Effector memory CD8-positive, alpha-beta T cell (primary cell): Measurements from ENCODE around the gene TMEM108.
A peak's percentile ranks its signal among the peaks of the same experiment; 100 is the strongest.

Experiments used
- ATAC-seq: fragments of 150-1000 bp; cut with Tn5 transposase; replicated peaks from 2 replicates; pipeline ENCODE4 v1.10.0; 2021; ENCODE audit warnings: mild to moderate bottlenecking, moderate library complexity
- DNase-seq, 3 experiments: peaks; one replicate each; pipeline ENCODE4 v3.0.0; 2021
- H3K27ac Mint-ChIP-seq, 2 donors: one replicate each; pipeline ENCODE4 v1.8.0; 2022; ENCODE audit warnings: mild to moderate bottlenecking in 2 of 2, mixed read lengths in 2 of 2, moderate library complexity in 2 of 2
- H3K27me3 Mint-ChIP-seq, 2 donors: one replicate each; pipeline ENCODE4 v1.8.0; 2022; ENCODE audit warnings: mixed read lengths in 2 of 2
- H3K36me3 Mint-ChIP-seq: one replicate; pipeline ENCODE4 v1.8.0; 2022; ENCODE audit warnings: mild to moderate bottlenecking, moderate library complexity, mixed read lengths; ENCODE audit not compliant: insufficient read depth
- H3K4me1 Mint-ChIP-seq, 2 donors: one replicate each; pipeline ENCODE4 v1.8.0; 2022; ENCODE audit warnings: low read depth in 2 of 2, mixed read lengths in 2 of 2
- H3K4me3 Mint-ChIP-seq, 2 donors: one replicate each; pipeline ENCODE4 v1.8.0; 2022; ENCODE audit warnings: mild to moderate bottlenecking in 2 of 2, mixed read lengths in 2 of 2, moderate library complexity in 2 of 2
- H3K9me3 Mint-ChIP-seq, 2 donors: one replicate each; pipeline ENCODE4 v1.8.0; 2022; ENCODE audit warnings: mixed read lengths in 2 of 2

TMEM108 gene

DNA sequence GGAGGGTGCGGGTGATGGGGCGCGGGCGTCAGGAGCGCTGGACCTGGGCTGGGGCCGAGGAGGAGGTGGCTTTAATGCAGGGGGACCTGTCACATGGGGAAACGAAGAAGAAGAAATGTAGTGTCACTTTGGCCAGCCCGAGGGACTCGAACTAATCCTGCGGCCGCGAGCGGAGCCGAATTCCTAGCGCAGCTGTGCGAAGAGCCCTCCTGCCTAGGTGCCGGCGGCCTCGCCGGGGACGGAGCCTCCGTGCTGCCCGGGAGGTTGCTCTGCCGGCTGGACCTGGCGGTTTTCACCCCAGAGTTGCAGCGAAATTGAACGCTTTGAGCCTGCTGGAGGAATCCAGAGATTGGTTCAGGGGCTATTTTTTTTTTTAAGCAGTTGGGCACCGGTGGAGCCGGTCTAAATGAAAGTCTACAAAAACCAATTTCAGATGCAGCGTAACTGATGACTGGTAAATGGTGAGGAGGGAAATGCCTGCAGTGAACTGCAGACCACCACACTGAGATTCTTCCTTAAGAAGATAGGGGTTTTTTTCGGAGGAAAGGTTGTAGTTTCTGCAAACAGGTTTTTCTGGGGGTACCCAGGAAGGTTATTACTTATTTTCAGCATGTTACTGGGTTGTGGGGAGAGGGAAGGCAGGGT is 662 bp downstream of the TMEM108 start:
- no peaks in the 10 kb centered on the region for H3K4me1 Mint-ChIP-seq
- DNase-seq = no peak
- H3K27ac Mint-ChIP-seq = no peak overlapping the region
- H3K27me3 Mint-ChIP-seq = peaks cover 38 to 47% of the 10 kb centered on the region in 2 donors
- ATAC-seq = no peak
- H3K36me3 Mint-ChIP-seq = no peaks in the 10 kb centered on the region
- H3K9me3 Mint-ChIP-seq = no peaks in the 10 kb centered on the region
- peak overlapping the region in 1 of 2 donors; percentile 10 for H3K4me3 Mint-ChIP-seq

DNA sequence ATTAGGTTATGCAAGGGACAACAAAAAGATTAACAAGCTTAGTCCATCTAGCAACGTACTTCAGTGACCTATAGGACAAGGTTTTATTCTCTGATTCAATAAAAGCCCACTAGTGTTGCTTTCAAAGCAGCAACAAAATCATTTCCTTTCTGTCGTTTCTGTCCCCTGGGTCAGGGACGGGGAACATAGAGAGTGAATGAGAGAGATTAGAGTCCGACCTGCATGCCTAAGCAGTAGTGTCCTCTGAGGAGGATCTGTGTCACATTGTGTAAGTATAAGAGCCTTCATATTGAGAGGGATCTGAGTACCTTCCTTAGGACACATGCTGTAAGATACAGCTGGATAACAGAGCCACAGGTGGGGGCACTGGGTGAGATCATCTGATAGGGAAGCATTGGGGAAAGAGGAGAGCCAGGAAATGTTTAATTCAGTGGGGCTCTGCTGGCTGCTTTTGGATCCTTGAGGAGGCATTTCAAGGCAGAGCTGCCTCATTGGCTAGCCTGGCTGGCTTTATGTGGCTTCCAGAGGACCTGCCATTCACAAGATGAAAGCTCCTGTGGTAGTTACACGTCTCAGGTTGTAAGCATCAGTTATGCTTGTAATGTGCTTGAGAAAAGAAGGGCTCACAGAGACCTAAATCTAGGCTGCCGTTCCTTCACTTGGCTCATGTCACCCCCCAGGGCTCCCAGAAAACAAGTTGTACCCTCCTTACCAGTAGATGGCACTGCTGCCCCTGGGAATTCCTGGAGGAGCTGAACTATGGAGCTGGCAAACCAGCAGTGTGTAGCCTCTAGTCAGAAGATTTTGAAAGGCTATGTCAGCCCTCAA is 2.7 kb downstream of the TMEM108 start:
- H3K27ac Mint-ChIP-seq = no peak overlapping the region
- no peaks in the 10 kb centered on the region for H3K4me1 Mint-ChIP-seq
- H3K4me3 Mint-ChIP-seq = no peak overlapping the region
- no peaks in the 10 kb centered on the region for H3K36me3 Mint-ChIP-seq
- no peak for DNase-seq
- ATAC-seq = no peak
- peaks cover 38 to 47% of the 10 kb centered on the region in 2 donors for H3K27me3 Mint-ChIP-seq
- no peaks in the 10 kb centered on the region for H3K9me3 Mint-ChIP-seq

DNA sequence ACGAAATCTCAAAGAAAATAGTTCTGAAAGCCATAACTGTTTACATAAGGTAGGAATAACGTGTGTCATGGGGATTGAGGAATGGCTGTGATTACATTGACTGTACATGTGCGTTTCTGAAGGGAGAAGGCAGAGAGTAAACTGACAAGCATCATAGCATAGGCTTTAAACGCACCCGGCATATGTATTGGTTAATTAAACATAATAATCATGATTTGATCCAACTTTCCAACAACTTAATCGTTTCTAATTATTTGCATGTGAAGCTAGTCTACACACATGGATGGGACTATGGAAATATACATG is 3.3 kb downstream of the TMEM108 start:
- Mint-ChIP-seq H3K9me3 (no peaks in the 10 kb centered on the region), H3K4me1 (no peaks in the 10 kb centered on the region), H3K4me3 (no peak overlapping the region), H3K27me3 (peaks cover 38 to 45% of the 10 kb centered on the region in 2 donors), H3K27ac (no peak overlapping the region), H3K36me3 (no peaks in the 10 kb centered on the region)
- no peak for DNase-seq
- no peak for ATAC-seq

DNA sequence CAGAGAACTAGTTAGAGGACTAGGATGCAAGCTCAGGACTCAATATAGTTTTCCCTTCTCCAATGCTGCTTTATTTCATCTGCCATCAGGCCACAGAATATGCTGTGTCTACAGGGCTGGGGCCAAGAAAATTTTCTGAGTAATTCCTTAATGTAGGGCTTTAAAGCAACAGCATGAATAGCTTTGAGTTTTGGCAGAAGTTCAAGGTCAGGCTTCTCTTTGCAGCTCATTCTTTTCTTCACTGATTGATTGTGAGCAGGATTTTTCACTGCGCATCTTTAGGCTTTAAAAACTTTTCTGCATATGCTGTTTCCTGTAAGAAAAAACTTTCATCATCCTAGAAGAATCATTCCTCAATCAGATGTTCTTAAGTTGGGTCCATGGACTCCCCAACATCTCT is 4.6 kb downstream of the TMEM108 start:
- Mint-ChIP-seq H3K4me1 (no peaks in the 10 kb centered on the region), H3K27me3 (peaks cover 28 to 32% of the 10 kb centered on the region in 2 donors), H3K9me3 (no peaks in the 10 kb centered on the region), H3K4me3 (no peak overlapping the region), H3K36me3 (no peaks in the 10 kb centered on the region), H3K27ac (no peak overlapping the region)
- no peak for ATAC-seq
- no peak for DNase-seq

DNA sequence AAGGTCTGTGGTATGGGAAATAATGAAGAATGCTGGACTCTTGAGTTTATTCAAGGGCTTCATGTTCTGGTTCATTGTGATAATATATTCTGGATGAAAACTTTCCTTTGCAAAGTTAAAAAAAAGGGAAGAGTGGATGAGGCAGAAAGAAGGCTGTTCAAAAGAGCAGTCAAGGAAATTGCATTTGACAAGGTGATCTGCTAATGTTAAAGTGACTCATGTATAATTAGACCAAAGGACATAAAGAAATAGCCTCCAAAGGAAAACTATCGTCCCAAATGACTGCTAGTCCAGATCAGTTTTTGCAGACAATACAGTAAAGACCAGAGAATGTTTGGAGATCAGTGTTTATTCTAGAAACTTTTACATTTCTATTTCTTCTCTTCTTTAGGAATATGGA is 9.8 kb downstream of the TMEM108 start:
- Mint-ChIP-seq H3K27me3 (peaks cover 0 to 6% of the 10 kb centered on the region in 2 donors), H3K4me1 (no peaks in the 10 kb centered on the region), H3K27ac (no peak overlapping the region), H3K36me3 (no peaks in the 10 kb centered on the region), H3K9me3 (no peaks in the 10 kb centered on the region), H3K4me3 (no peak overlapping the region)
- ATAC-seq (no peak), DNase-seq (no peak)

DNA sequence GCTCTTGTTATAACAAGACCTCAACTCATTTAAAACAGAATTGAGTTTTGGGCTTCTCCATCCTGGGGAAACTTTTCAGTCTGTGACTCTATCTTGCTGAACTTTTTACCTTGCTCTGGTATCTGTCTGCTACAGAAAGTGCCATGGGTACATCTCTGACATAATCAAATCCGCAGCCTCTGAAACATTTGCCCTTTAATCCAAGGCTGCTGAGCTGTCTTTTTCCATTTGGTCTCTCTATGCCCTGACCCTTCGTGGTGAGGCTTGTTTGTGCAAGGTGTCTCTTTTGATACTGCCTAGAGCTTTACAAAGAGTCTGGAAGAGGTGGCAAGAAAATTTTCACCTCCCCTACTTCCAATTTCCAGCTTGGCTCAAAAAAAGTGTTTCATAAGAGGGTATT is 11.3 kb downstream of the TMEM108 start:
- Mint-ChIP-seq H3K9me3 (no peaks in the 10 kb centered on the region), H3K4me1 (no peaks in the 10 kb centered on the region), H3K27me3 (peaks cover 0 to 10% of the 10 kb centered on the region in 2 donors), H3K27ac (no peak overlapping the region), H3K4me3 (no peak overlapping the region), H3K36me3 (no peaks in the 10 kb centered on the region)
- ATAC-seq (no peak), DNase-seq (no peak)

DNA sequence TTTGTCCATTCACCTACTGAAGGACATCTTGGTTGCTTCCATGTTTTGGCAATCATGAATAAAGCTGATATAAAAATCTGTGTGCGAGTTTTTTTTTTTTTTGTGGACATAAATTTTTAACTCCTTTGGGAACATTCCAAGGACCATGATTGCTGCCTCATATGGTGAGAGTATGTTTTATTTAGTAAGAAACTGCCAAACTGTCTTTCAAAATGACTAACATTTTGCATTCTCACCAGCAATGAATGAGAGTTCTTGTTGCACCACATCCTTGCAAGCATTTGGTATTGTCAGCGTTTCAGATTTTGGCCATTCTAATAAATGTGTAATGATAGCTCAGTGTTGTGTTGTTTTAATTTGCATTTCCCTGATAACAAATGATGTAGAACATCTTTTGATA is 12.7 kb downstream of the TMEM108 start:
- ATAC-seq = no peak
- Mint-ChIP-seq H3K4me3 (no peak overlapping the region), H3K36me3 (no peaks in the 10 kb centered on the region), H3K4me1 (no peaks in the 10 kb centered on the region), H3K27me3 (peaks cover 0 to 10% of the 10 kb centered on the region in 2 donors), H3K27ac (no peak overlapping the region), H3K9me3 (no peaks in the 10 kb centered on the region)
- DNase-seq = no peak

DNA sequence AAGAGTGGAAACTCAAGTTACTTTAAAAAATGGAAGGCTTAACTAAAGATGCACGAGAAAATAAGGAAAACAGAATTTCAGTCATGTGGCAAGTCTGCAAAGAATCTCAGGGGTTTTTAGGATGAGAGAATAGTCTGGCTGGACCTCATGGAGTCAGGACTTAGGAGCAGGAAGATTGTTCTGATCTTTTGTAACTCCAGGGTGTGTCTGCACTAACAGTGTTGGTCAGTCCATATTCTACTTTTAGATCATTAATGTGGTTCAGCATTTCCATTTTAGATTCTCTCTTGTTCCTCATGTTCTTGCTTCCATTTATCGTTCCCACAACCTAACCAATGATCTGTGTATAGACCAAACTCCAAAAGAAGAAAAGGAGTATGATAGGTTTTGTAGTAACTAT is 15.3 kb downstream of the TMEM108 start:
- no peaks in the 10 kb centered on the region for H3K36me3 Mint-ChIP-seq
- no peak for ATAC-seq
- H3K27ac Mint-ChIP-seq = no peak overlapping the region
- no peak overlapping the region for H3K4me3 Mint-ChIP-seq
- no peaks in the 10 kb centered on the region for H3K4me1 Mint-ChIP-seq
- DNase-seq = no peak
- peaks cover 10% of the 10 kb centered on the region in 2 donors for H3K27me3 Mint-ChIP-seq
- peaks cover 0 to 2% of the 10 kb centered on the region in 2 donors for H3K9me3 Mint-ChIP-seq

DNA sequence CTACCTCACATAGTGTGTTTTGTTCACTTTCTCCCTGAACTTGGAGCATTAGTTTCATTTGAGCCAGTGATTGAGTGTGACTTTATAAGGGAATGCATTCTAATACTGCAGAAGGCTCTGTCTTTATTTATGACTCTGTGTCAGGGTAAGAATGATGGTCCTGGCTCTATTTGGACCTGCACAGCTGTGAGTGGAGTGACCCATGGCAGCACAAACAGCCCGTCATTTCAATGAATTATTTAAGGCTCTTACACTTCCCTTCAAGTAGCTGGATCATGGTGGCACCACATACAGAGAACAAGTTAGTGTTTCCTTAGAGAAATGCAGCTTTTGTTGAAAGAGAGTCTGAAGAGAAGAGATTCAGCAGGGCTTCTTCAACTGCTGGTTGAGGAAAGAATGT is 16.4 kb downstream of the TMEM108 start:
- no peak for DNase-seq
- H3K4me3 Mint-ChIP-seq = no peak overlapping the region
- no peak overlapping the region for H3K27ac Mint-ChIP-seq
- no peaks in the 10 kb centered on the region for H3K36me3 Mint-ChIP-seq
- H3K4me1 Mint-ChIP-seq = no peaks in the 10 kb centered on the region
- no peak for ATAC-seq
- H3K27me3 Mint-ChIP-seq = peaks cover 10% of the 10 kb centered on the region in 2 donors
- H3K9me3 Mint-ChIP-seq = peaks cover 0 to 2% of the 10 kb centered on the region in 2 donors

DNA sequence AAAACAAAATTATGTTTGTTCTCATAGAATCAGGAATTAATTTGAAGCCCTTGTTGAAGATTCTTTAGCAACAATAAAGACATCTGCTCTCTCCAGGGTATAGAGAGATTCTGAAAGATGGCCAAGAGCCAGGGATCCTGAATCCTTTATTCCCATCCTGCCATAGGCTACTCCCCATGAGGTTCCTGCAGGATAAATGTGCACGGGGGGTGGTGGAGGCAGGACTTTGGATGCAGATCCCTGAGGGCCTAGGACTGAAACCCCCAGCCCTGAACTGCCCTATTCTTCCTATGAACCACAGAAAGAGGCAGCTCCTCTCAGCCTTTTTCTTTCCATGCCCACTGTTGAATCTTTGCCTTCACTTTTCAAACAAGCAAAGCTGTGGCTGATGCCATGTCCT is 17.1 kb downstream of the TMEM108 start:
- Mint-ChIP-seq H3K4me1 (no peaks in the 10 kb centered on the region), H3K9me3 (peaks cover 0 to 2% of the 10 kb centered on the region in 2 donors), H3K36me3 (no peaks in the 10 kb centered on the region), H3K4me3 (no peak overlapping the region), H3K27me3 (peaks cover 10% of the 10 kb centered on the region in 2 donors), H3K27ac (no peak overlapping the region)
- DNase-seq (no peak), ATAC-seq (no peak)

DNA sequence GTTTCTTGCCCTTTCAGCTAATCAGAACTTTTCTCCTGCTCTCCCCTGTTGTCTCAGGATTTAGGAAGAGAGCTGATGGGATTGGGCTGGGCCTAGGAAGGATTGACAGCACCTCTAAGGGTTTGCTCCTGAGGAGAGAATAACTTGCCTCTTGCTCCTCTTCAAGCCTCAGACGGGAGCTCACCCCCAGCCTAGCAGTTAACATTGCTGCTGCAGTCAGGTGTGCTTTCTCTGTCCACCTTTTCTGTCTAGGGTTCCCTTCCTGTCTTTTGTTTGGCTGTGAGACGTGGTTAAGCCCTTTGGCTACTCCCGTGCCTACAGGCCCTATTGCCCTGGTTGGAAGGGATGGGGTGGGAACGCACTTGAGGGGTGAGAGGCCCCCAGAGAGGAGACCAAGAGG is 20.1 kb downstream of the TMEM108 start:
- DNase-seq (no peak), ATAC-seq (no peak)
- H3K27ac Mint-ChIP-seq = no peak overlapping the region
- H3K4me1 Mint-ChIP-seq = no peaks in the 10 kb centered on the region
- no peaks in the 10 kb centered on the region for H3K36me3 Mint-ChIP-seq
- no peak overlapping the region for H3K4me3 Mint-ChIP-seq
- peaks cover 2 to 9% of the 10 kb centered on the region in 2 donors for H3K9me3 Mint-ChIP-seq
- peaks cover 12 to 18% of the 10 kb centered on the region in 2 donors for H3K27me3 Mint-ChIP-seq

DNA sequence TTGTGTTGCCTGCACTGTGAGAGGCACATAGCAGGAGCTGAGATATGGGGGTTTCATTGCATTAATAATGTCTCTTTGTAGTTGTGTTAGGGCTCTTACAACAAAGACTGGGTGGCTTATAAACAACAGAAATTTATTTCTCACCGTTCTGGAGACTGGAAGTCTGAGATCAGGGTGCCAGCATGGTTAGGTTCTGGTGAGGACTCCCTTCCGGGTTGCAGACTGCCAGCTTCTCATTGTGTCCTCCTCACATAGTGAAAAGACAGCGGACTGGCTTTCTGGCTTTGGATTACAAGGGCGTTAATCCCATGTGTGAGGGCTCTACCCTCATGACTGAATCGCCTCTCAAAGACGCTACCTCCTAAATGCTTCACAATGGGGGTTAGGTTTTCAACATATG is 20.6 kb downstream of the TMEM108 start:
- Mint-ChIP-seq H3K9me3 (peaks cover 2 to 10% of the 10 kb centered on the region in 2 donors), H3K27ac (no peak overlapping the region), H3K27me3 (peaks cover 12 to 23% of the 10 kb centered on the region in 2 donors), H3K4me3 (no peak overlapping the region), H3K4me1 (no peaks in the 10 kb centered on the region), H3K36me3 (no peaks in the 10 kb centered on the region)
- no peak for DNase-seq
- ATAC-seq = no peak

DNA sequence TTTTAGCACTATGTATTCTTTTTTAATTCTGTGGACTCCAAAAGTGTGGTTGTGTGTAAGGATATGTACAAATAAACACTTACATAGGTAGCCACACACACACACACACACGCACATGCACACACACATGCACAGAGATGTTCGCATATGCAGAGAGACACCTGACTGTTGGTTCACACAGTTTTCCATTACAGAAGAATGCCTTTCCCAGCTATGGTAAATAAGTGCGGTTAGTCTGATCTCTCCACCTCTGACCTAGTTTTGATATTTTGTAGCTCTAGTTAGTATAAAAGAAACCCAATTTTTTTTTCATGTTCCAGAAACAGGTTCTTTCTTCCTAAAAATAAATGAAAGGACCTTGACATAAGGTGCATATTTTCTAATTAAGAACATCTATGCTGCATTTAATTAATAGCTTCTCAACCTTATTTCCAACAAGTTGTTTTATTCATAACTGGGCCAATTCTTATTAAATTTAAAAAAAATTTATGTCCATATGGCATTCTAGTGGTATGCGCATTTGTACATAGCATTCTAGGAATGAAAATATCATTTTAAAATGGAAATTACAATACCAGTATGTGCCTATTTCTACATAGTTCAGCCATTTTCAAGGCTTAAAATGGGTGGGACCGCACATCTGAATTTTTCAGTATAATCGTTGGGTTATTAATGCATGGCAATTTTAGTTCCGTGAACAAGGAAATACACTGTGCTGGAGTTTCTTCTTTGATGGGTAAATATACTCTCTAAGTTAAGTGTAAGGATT is 27.2 kb downstream of the TMEM108 start:
- Mint-ChIP-seq H3K4me1 (no peaks in the 10 kb centered on the region), H3K27me3 (peaks cover 9 to 14% of the 10 kb centered on the region in 2 donors), H3K4me3 (no peak overlapping the region), H3K27ac (no peak overlapping the region), H3K36me3 (no peaks in the 10 kb centered on the region), H3K9me3 (peaks cover 0 to 10% of the 10 kb centered on the region in 2 donors)
- DNase-seq (no peak), ATAC-seq (no peak)

DNA sequence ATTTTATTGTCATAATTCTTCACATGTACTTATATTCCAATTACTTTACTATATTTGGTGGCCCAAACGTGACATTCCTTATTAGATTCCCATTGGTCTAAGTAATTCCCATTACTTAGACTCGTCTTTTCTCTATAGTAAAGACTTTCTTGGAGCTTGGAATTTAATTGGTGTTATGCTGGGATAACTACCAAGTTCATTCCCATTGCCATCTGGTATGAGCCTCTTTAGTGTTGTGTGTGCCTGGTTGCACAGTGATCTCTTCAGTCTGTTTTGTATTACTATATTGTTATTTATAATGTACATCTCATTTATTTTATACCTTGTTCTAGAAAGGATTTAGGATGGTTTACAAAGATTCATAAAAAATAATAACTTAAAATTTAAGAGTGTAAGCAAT is 27.8 kb downstream of the TMEM108 start:
- no peaks in the 10 kb centered on the region for H3K36me3 Mint-ChIP-seq
- no peak overlapping the region for H3K27ac Mint-ChIP-seq

More for the DNA sequence above, 27.8 kb downstream of the TMEM108 start:
- Mint-ChIP-seq H3K9me3 (peaks cover 0 to 10% of the 10 kb centered on the region in 2 donors), H3K4me1 (no peaks in the 10 kb centered on the region), H3K4me3 (no peak overlapping the region), H3K27me3 (peaks cover 9 to 14% of the 10 kb centered on the region in 2 donors)
- ATAC-seq = no peak
- DNase-seq = no peak
